Heart left ventricle (tissue), 13 donors: ENCODE results near the gene RAB3C.

ENCODE experiments used
- POLR2A ChIP-seq, 2 donors: fragments of 450-650 bp; IDR thresholded peaks; one replicate each; pipeline ENCODE4 v1.6.1; 2017; ENCODE audit warnings: antibody characterized with exemption in 2 of 2, mild to moderate bottlenecking in 2 of 2, moderate library complexity in 2 of 2
- TF ChIP-seq, protein P1 (sequence below), 12 donors: fragments of 200-600 bp; sonication (generic) in 4 of 12; IDR thresholded peaks; one replicate each; pipeline versions ENCODE4 v1.5.0 to v1.8.0; 2018 to 2022; ENCODE audit warnings: antibody characterized with exemption in 12 of 12, mild to moderate bottlenecking in 5 of 12
- donor health status: ischemic (EF 13 %, LVEDD 7.1; RV severe dilation, severe dysfunction).
- donor health status: DM: no; HTN: yes; CAD: no.
- donor health status: DM: no; HTN: no; CAD: no.
- donor health status: ischemic (EF 25% LVEDD 6.9; RV normal size, moderate dysfunction).
- donor health status: ischemic (EF 25% LVEDD 5.7; RV mildly dilated, moderate dysfunction).
- donor health status: ischemic (EF 35%, LVEDD 5.7; RV mildly dilated, moderate dysfunction).
- donor health status: nonischemic (EF 11% LVEDD 7.7; RV severe dilation, severe dysfunction).
- donor health status: DM: yes; HTN: yes; CAD: no.
- donor health status: PGD.
- donor health status: ischemic (EF 29% LVEDD 5.4; RV normal size, mild dysfunction).
- donor health status: nonischemic (EF 23%, LVEDD 6.1; RV moderate dilation, normal function).

DNA sequence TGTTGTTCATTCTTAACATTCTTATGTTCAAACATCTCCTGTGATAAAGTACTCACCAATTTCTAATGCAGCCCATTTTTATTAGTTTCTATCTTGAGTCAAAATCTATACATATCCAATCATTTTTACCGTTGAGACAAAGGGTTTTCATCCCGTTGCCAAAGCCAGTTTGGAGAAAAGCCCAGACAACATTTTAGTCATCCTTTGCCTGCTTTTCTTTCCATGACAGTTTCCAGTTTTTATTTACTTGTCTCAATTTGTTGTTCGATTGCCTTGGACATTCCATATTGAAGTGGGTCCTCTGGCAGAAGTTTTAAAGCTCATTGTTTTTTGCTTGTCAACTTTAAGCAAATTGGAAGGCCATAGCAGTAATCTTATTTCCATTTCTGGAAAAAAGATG is 123.9 kb downstream of the RAB3C start:
- TF ChIP-seq, protein P1, sequence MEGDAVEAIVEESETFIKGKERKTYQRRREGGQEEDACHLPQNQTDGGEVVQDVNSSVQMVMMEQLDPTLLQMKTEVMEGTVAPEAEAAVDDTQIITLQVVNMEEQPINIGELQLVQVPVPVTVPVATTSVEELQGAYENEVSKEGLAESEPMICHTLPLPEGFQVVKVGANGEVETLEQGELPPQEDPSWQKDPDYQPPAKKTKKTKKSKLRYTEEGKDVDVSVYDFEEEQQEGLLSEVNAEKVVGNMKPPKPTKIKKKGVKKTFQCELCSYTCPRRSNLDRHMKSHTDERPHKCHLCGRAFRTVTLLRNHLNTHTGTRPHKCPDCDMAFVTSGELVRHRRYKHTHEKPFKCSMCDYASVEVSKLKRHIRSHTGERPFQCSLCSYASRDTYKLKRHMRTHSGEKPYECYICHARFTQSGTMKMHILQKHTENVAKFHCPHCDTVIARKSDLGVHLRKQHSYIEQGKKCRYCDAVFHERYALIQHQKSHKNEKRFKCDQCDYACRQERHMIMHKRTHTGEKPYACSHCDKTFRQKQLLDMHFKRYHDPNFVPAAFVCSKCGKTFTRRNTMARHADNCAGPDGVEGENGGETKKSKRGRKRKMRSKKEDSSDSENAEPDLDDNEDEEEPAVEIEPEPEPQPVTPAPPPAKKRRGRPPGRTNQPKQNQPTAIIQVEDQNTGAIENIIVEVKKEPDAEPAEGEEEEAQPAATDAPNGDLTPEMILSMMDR (IDR thresholded peaks at IDR 0.05), result no peak
- TF ChIP-seq POLR2A (IDR thresholded peaks at IDR 0.05), result no peak
